ENCODE results near the gene MAIP1. TPM values are rescaled to one million over a fixed set of nuclear protein-coding genes. Genes with fewer than 3 reads are reported as not detected.
"Not testable (repeated sequence)": the region's sequence is repeated elsewhere in the genome, so short reads cannot be mapped to it uniquely, and the experiment has no call there.

Gene MAIP1, protein sequence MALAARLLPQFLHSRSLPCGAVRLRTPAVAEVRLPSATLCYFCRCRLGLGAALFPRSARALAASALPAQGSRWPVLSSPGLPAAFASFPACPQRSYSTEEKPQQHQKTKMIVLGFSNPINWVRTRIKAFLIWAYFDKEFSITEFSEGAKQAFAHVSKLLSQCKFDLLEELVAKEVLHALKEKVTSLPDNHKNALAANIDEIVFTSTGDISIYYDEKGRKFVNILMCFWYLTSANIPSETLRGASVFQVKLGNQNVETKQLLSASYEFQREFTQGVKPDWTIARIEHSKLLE
- polyA plus RNA-seq (2013, experiment 1 of 4) = 21.2 TPM
- 22.1 TPM for polyA plus RNA-seq (2013, experiment 2 of 4)
- 21.2 TPM for polyA plus RNA-seq (2013, experiment 3 of 4)
- polyA plus RNA-seq (2013, experiment 4 of 4) = 22.6 TPM

DNA sequence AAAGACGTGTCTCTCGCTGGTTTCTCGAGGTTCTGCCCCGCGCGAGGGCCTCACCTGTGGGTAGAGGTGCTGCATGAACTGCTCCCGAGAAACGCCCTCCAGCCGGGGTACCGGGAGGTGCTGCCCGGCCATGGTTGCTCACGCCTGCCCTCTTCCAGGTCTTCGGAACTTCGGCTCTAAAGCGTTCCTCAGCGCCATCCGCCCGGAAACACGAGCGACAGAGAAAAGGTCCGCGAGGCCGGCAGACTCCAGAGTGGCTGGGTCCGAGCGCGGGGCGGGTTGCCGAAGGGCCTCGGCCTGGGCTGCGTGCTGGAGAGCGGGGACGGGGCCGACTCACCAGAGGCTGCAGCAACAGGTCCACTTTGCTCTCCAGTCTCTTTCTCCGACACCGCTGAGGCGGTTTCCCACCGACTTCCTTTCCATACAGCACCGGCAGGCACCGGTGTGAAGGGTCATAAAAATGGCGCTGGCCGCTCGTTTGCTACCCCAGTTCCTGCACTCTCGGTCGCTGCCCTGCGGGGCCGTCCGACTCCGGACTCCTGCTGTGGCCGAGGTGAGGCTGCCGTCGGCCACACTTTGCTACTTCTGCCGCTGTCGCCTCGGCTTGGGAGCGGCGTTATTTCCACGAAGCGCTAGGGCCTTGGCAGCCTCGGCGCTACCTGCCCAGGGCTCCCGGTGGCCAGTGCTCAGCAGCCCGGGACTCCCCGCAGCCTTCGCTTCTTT, at the start of gene MAIP1, which contains the start of gene TYW5:
Gene MAIP1, plus strand, starts transcription at position 244 of the 723 bp plus-strand sequence. Its CDS starts 217 bp downstream, at position 461.
Gene TYW5, minus strand, starts transcription at position 153 of the 723 bp plus-strand sequence. Its CDS starts 21 bp downstream, at position 132.
- 0% methylated on average over 64 of the region's 64 CpGs for WGBS, 2 experiments
- Histone ChIP-seq H3K4me3 (ENCODE audit: insufficient read depth, low read depth, low read length) (peak within 1 kb of the TSS; percentile 88), H3K4me1 (ENCODE audit: control insufficient read depth, insufficient read depth, low read length) (peaks cover 7% of the 10 kb centered on the region), H3K27me3 (ENCODE audit: control insufficient read depth, insufficient read depth, low read length, poor library complexity, severe bottlenecking) (no peaks in the 10 kb centered on the region), H3K9me3 (ENCODE audit: control insufficient read depth, low read length) (no peaks in the 10 kb centered on the region), H3K36me3 (ENCODE audit: control insufficient read depth, insufficient read depth, low read length) (peaks cover 4% of the 10 kb centered on the region), H3K27ac (ENCODE audit: insufficient read depth, low read depth, low read length, poor library complexity, severe bottlenecking) (peak within 1 kb of the TSS; percentile 96)

DNA sequence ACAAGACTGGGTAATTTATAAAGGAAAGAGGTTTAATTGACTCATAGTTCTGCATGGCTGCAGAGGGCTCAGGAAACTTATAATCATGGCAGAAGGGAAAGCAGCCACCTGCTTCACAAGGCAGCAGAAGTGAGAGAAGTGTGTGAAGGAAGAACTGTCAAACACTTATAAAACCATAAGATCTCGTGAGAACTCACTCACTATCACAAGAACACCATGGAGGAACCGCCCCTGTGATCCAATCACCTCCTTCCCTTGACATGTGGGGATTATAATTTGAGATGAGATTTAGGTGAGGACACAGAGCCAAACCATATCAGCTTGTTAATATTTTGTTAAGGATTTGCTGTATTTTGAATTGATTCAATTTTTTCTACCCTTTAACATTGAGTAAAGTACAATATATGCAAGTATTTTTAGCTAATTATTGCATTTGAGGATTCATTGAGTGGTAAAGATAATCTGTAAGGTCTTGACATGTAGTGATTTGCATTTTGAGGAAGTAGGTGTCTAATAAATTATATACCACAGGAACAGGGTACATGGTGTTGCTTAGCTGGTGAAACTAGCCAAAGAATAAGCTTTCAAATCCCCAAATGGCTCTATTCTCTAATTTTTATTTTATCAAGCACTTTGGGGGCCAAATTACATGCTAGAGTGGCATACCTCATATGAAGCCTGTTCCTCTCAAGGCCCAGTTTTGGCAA, 48.2 kb upstream of the MAIP1 start:
- H3K4me1 ChIP-seq (ENCODE audit: control insufficient read depth, insufficient read depth, low read length) = peaks cover 5% of the 10 kb centered on the region

DNA sequence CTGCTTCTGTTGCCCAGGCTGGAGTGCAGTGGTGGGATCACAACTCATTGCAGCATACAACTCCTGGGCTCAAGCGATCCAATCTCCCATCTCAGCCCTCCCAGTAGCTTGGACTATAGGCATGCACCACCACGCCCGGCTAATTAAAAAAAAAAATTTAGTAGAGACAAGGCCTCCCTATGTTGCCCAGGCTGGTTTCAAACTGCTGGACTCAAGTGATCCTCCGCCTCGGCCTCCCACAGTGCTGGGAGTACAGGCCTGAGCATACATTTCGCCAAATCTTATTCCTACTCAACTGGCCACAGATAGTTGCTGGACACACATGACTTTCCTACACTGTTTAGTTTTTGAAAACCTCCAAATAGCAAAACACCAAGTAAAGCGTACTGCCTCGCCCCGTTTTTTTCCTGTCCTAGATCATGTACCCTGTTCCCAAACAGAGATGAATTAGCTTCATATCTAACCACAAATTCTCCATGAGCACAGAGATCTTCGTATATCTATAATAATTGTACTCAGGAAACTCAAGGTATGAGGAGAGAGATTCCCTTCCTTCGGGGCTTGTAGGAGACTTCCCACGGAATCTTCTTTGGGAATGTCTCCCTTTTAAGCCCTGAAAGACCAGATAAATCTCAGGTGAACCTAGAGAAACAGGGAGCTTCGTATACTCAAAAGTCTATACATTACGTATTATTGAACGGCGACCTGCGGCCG, 44.9 kb upstream of the MAIP1 start:
- Histone ChIP-seq H3K4me1 (ENCODE audit: control insufficient read depth, insufficient read depth, low read length) (peaks cover 5% of the 10 kb centered on the region), H3K9me3 (ENCODE audit: control insufficient read depth, low read length) (no peaks in the 10 kb centered on the region), H3K36me3 (ENCODE audit: control insufficient read depth, insufficient read depth, low read length) (peaks cover 11% of the 10 kb centered on the region), H3K4me3 (ENCODE audit: insufficient read depth, low read depth, low read length) (peak overlapping the region; percentile 85), H3K27ac (ENCODE audit: insufficient read depth, low read depth, low read length, poor library complexity, severe bottlenecking) (peak overlapping the region; percentile 64), H3K27me3 (ENCODE audit: control insufficient read depth, insufficient read depth, low read length, poor library complexity, severe bottlenecking) (no peaks in the 10 kb centered on the region)
- WGBS, 2 experiments = 36 to 40% methylated on average over 17 of the region's 18 CpGs

More for the DNA sequence above, 48.2 kb upstream of the MAIP1 start:
- no peak overlapping the region for H3K27ac ChIP-seq (ENCODE audit: insufficient read depth, low read depth, low read length, poor library complexity, severe bottlenecking)
- H3K27me3 ChIP-seq (ENCODE audit: control insufficient read depth, insufficient read depth, low read length, poor library complexity, severe bottlenecking) = no peaks in the 10 kb centered on the region
- H3K36me3 ChIP-seq (ENCODE audit: control insufficient read depth, insufficient read depth, low read length) = no peaks in the 10 kb centered on the region
- H3K4me3 ChIP-seq (ENCODE audit: insufficient read depth, low read depth, low read length) = no peak overlapping the region
- WGBS, 2 experiments = no CpG with 5 or more reads among the region's 2 CpGs
- H3K9me3 ChIP-seq (ENCODE audit: control insufficient read depth, low read length) = no peaks in the 10 kb centered on the region

DNA sequence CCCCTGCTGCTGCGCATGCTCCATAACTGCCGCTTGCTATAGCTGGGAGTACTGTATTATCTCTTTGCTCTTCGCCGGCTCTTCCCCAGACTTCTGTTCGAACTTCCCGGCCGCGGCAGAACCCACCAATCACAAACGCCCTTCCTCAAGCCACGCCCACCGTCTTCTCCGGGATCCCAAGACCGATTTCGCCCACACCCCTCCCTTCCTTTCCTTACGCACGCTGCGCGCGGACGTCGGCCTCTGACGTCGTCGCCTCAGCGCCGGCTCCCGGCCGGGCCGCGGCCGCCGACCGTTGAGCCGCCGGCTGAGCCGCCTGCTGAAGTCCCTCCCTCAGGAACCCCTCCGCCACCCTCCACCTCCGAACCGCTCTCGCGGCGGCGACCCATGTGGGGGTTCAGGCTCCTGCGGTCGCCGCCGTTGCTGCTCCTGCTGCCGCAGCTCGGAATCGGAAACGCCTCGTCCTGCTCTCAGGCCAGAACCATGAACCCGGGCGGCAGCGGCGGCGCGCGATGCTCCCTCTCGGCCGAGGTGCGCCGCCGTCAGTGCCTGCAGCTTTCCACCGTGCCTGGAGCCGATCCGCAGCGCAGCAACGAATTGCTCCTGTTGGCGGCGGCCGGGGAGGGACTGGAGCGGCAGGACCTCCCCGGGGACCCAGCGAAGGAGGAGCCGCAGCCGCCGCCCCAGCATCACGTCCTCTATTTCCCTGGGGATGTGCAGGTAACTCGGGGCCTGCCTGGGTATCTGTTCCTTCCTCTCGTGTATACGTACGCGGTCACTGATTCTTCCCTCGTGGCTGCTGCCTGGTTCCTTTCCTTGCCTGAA, 44.1 kb upstream of the MAIP1 start, which contains the start of gene C2orf69:
Gene C2orf69, plus strand, starts transcription at position 242 of the 825 bp plus-strand sequence. Its CDS starts 146 bp downstream, at position 388.
- WGBS, 2 experiments = 0% methylated on average over 85 of the region's 85 CpGs
- Histone ChIP-seq H3K4me3 (ENCODE audit: insufficient read depth, low read depth, low read length) (peak within 1 kb of the TSS; percentile 85), H3K4me1 (ENCODE audit: control insufficient read depth, insufficient read depth, low read length) (peaks cover 5% of the 10 kb centered on the region), H3K9me3 (ENCODE audit: control insufficient read depth, low read length) (no peaks in the 10 kb centered on the region), H3K36me3 (ENCODE audit: control insufficient read depth, insufficient read depth, low read length) (peaks cover 15% of the 10 kb centered on the region), H3K27ac (ENCODE audit: insufficient read depth, low read depth, low read length, poor library complexity, severe bottlenecking) (peak within 1 kb of the TSS; percentile 88), H3K27me3 (ENCODE audit: control insufficient read depth, insufficient read depth, low read length, poor library complexity, severe bottlenecking) (no peaks in the 10 kb centered on the region)

DNA sequence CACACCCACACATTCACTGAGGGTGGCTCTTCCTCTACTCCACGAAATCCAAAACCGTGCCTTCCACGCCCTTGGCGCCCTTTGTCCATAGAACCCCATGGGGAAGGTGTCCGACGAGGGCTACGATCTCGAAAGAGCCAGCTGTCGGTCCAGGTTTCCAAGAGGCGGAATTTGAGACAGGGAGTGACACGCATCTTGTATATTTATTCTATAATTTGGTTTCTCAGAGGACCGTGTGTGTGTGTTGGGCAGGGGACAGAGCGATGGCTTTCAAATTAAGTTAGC, 43.6 kb upstream of the MAIP1 start:
- H3K27ac ChIP-seq (ENCODE audit: insufficient read depth, low read depth, low read length, poor library complexity, severe bottlenecking) = peak overlapping the region; percentile 88
- 0 to 2% methylated on average over 12 to 13 of the region's 13 CpGs for WGBS, 2 experiments
- H3K27me3 ChIP-seq (ENCODE audit: control insufficient read depth, insufficient read depth, low read length, poor library complexity, severe bottlenecking) = no peaks in the 10 kb centered on the region
- H3K4me1 ChIP-seq (ENCODE audit: control insufficient read depth, insufficient read depth, low read length) = peaks cover 5% of the 10 kb centered on the region
- no peaks in the 10 kb centered on the region for H3K9me3 ChIP-seq (ENCODE audit: control insufficient read depth, low read length)
- H3K4me3 ChIP-seq (ENCODE audit: insufficient read depth, low read depth, low read length) = peak overlapping the region; percentile 85
- peaks cover 21% of the 10 kb centered on the region for H3K36me3 ChIP-seq (ENCODE audit: control insufficient read depth, insufficient read depth, low read length)

DNA sequence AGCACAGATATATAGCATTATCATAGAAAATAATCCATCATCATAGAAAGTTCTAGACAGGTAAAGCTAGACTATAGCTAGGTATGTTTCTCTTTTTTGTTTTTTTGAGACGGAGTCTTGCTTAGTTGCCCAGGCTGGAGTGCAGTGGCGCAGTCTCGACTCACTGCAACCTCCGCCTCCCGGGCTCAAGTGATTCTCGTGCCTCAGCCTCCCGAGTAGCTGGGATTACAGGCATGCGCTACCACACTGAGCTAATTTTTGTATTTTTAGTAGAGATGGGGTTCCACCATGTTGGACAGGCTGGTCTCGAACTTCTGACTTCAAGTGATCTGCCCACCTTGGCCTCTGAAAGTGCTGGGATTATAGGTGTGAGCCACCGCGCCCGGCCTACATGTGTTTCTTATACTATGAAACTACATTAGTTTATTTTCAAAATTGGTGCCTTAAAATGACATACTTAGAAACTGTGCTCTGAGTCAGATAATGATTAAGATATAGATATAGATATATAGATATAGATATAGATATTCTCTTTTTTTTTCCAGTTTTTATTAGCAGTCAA, 42.7 kb upstream of the MAIP1 start:
- H3K27me3 ChIP-seq (ENCODE audit: control insufficient read depth, insufficient read depth, low read length, poor library complexity, severe bottlenecking); H3K27ac ChIP-seq (ENCODE audit: insufficient read depth, low read depth, low read length, poor library complexity, severe bottlenecking); H3K9me3 ChIP-seq (ENCODE audit: control insufficient read depth, low read length); H3K4me1 ChIP-seq (ENCODE audit: control insufficient read depth, insufficient read depth, low read length): not testable (repeated sequence)
- Histone ChIP-seq H3K4me3 (ENCODE audit: insufficient read depth, low read depth, low read length) (peak overlapping the region; percentile 85), H3K36me3 (ENCODE audit: control insufficient read depth, insufficient read depth, low read length) (peaks cover 27% of the 10 kb centered on the region)
- 87 to 93% methylated on average over 10 to 12 of the region's 12 CpGs for WGBS, 2 experiments

DNA sequence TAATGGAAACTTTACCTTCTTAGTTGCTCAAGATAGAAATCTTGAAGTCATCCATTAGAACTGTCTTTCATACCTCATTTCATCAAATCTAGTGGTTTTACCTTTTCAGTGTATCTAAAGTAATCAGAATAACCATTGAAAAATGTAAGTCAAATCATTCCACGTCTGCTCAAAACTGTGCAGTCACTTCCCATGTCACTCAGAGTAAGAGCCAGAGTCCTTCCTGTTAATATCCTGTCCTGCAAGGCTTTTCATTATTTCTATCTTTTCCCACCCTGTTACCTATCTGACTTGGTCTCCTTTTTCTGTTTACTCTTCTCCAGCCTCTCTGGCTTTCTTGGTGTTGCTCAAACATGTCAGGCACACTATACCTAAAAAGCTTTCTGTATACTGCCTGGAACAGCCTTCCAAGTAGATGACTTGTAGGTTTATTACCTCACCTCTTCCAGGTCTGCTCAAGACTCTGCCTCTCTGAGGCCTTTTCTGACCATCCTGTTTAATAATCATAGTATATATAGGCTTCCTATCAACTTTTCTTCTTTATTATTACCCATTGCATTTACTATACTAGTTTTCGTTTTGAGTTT, 40.9 kb upstream of the MAIP1 start:
- Histone ChIP-seq H3K36me3 (ENCODE audit: control insufficient read depth, insufficient read depth, low read length) (peaks cover 39% of the 10 kb centered on the region), H3K27me3 (ENCODE audit: control insufficient read depth, insufficient read depth, low read length, poor library complexity, severe bottlenecking) (no peaks in the 10 kb centered on the region), H3K4me3 (ENCODE audit: insufficient read depth, low read depth, low read length) (no peak overlapping the region), H3K9me3 (ENCODE audit: control insufficient read depth, low read length) (peaks cover 2% of the 10 kb centered on the region), H3K27ac (ENCODE audit: insufficient read depth, low read depth, low read length, poor library complexity, severe bottlenecking) (no peak overlapping the region), H3K4me1 (ENCODE audit: control insufficient read depth, insufficient read depth, low read length) (peaks cover 5% of the 10 kb centered on the region)
- 99% methylated on average over 2 of the region's 2 CpGs for WGBS, 2 experiments

DNA sequence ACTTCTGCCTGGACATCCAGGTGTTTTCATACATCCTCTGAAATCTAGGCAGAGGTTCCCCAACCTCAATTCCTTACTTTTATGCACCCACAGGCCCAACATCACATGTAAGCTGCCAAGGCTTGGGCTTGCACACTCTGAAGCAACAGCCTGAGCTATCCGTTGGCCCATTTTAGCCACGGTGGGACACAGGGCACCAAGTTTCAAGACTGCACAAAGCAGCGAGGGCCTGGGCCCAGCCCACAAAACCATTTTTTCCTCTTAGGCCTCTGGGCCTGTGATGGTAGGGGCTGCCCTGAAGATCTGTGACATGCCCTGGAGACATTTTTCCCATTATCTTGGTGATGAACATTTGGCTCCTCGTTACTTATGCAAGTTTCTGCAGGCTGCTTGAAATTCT, 38.4 kb upstream of the MAIP1 start:
- Histone ChIP-seq H3K4me3 (ENCODE audit: insufficient read depth, low read depth, low read length) (no peak overlapping the region), H3K27ac (ENCODE audit: insufficient read depth, low read depth, low read length, poor library complexity, severe bottlenecking) (no peak overlapping the region), H3K36me3 (ENCODE audit: control insufficient read depth, insufficient read depth, low read length) (peaks cover 43% of the 10 kb centered on the region), H3K4me1 (ENCODE audit: control insufficient read depth, insufficient read depth, low read length) (no peaks in the 10 kb centered on the region), H3K27me3 (ENCODE audit: control insufficient read depth, insufficient read depth, low read length, poor library complexity, severe bottlenecking) (no peaks in the 10 kb centered on the region), H3K9me3 (ENCODE audit: control insufficient read depth, low read length) (peaks cover 2% of the 10 kb centered on the region)
- 95% methylated on average over 4 of the region's 4 CpGs for WGBS, 2 experiments
